GM10847 (cell line): Measurements from ENCODE around the gene ADAMTS17.

ENCODE experiments used
- POLR2A ChIP-seq: IDR thresholded peaks from 2 replicates; pipeline ENCODE4 v1.6.1; 2011; ENCODE audit not compliant: insufficient read length; ENCODE audit errors: extremely low read depth

ADAMTS17 gene

DNA sequence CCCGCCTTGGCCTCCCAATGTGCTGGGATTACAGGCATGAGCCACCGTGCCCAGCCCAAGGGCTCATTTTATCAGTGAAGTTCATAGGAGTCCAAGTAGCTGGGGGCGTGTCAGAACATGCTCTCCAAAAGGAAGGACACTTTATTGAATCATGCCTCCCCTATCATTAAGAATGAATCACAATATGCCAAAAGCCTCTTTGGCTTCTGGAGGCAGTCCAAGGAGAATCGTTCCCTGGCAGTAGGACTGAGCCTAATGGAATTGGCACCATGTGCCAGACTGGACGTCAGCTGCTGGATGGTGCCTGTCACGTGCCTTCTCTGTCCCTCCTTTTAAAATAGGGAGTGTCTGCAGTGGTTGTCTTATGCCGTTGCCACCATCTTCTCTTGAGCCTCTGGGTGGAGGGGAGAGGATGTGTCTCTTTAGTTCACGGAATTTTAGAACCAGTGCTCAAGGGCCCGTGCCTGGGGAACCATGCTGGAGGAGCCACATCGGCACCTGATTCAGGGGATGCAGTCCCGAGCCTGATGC, 373.9 kb downstream of the ADAMTS17 start:
- TF ChIP-seq POLR2A, result no peak

GRCh38 chr15:99966815-99967214, 375.0 kb downstream of the ADAMTS17 start:
- no peak for TF ChIP-seq POLR2A

GRCh38 chr15:99965376-99965775, 376.4 kb downstream of the ADAMTS17 start:
- TF ChIP-seq POLR2A, result no peak

GRCh38 chr15:99963976-99964375, 377.8 kb downstream of the ADAMTS17 start:
- no peak for TF ChIP-seq POLR2A

GRCh38 chr15:99963096-99963825, 378.5 kb downstream of the ADAMTS17 start:
- no peak for TF ChIP-seq POLR2A

DNA sequence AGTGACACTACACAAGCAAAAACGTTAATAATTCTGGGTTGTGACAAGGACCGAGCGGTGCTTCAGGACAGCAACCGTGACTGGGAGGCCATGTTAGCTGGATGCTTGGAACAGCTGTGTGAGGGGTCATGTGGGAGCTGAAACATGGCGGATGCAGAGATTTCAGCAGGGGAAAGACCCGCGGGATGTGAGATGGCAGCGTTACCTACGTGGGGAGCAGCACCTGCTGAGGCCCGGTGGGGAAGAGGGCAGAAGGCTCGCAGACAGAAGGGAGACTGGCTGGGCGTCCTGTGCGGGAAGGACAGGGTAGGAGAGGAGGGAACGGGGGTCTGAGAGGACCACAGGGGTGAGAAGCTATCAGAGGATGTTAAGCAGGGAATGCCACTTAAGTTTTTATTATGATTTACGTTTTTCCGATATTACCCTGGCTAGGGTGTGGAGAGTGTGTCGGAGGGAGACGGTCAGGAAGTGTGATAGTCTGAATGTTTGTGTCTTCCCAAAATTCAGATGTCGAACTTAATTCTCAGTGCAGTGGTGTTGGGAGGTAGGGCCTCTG, 379.7 kb downstream of the ADAMTS17 start:
- TF ChIP-seq POLR2A, result no peak

GRCh38 chr15:99961011-99961441, 380.7 kb downstream of the ADAMTS17 start:
- TF ChIP-seq POLR2A, result no peak

DNA sequence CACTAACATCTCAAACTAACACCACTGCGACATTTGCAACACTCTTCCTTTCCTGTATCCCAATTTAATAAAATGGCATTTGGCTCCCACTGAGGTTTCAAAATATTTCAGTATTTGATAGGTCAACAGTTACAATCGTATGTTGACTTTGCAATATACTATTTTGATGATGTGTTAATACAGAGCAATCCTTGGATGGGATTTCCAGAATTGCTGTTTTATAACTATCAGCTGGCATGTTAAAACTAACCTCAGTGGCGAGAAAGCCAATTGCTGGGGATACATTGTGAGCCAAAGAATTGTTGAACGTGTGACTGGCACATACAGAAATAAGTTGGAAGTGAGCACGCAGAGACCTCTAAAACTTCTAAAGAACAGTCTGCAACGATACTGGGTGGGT, 382.4 kb downstream of the ADAMTS17 start:
- TF ChIP-seq POLR2A, result no peak

DNA sequence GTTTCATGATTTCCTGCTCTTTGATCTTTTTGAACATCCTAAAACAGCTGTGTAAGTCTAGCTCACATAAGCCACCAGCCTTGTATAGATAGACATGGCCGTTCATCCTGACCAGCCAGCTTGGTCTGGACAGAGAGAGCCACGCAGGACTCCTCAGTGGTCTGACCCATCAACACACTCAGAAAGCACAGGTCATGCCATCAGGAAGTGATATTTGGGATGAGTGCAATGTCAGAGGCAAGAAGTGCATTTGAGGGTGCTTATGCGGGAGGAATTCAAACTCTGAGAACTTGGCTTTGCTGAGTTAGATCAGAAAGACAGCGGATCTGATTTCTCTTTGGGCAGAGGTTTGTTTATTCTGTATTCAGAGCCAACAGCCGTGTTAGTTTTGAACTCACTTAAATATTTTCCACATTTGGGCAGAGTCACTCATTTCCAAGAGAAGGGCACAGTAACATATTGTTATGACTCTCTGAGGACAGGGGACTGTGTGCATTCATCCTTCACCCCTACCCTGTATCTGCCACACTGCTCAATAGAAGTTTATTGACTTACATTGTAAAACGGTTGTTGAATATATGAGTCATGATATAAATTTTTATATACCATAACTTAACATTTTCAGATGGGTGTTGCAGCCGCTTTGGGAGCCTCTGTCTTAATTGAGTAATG, 383.2 kb downstream of the ADAMTS17 start:
- TF ChIP-seq POLR2A, result no peak

- TF ChIP-seq POLR2A, result no peak
These were observed 384.1 kb downstream of the ADAMTS17 start for GRCh38 chr15:99957642-99958013.

- no peak for TF ChIP-seq POLR2A
These were observed 384.7 kb downstream of the ADAMTS17 start for GRCh38 chr15:99956820-99957641.

GRCh38 chr15:99956022-99956775, 385.6 kb downstream of the ADAMTS17 start:
- TF ChIP-seq POLR2A, result no peak

DNA sequence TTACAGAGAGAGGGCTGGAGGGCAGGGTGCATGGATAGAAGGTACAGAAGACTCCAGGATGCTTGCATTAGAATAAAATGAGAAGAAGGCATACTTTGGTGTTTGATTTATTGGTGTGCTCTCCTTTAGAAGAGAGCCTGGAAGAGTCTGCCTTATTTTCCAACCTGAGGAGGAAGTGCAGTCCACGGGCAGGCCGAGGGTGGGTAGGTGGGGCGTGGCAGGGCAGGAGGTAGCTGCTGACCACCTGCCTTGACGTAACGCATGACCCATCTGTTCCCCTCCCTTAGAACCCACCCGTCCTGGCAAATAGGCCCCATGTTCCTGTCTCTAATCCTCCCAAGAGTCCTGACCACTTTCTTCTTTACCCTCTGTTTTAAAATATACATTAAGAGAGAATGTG, 386.2 kb downstream of the ADAMTS17 start:
- TF ChIP-seq POLR2A, result no peak

- TF ChIP-seq POLR2A, result no peak
These were observed 386.6 kb downstream of the ADAMTS17 start for GRCh38 chr15:99955181-99955525.
